Mesenchymal stem cell (in vitro differentiated cells and primary cell): ENCODE data around the gene SH3PXD2A.

Experiments
- DNase-seq: peaks from one replicate; pipeline ENCODE4 v3.0.0-alpha.2; 2013
- H2AFZ ChIP-seq: one replicate; pipeline ENCODE4 v1.6.1; 2013; ENCODE audit warnings: low read depth, mild to moderate bottlenecking, control low read depth, inconsistent platforms, low read length, moderate library complexity
- H2AK5ac ChIP-seq: 2 replicates; pipeline ENCODE4 v1.6.1; 2013; ENCODE audit warnings: low read length, moderate library complexity, mild to moderate bottlenecking, inconsistent platforms; ENCODE audit not compliant: severe bottlenecking
- H2BK120ac ChIP-seq: one replicate; pipeline ENCODE4 v1.6.1; 2013; ENCODE audit warnings: low read depth, mild to moderate bottlenecking, inconsistent platforms, low read length, moderate library complexity
- H2BK12ac ChIP-seq, 2 experiments: one replicate each; pipeline ENCODE4 v1.6.1; 2013; ENCODE audit warnings: inconsistent platforms in 2 of 2, low read length in 2 of 2, mild to moderate bottlenecking in 2 of 2, moderate library complexity in 2 of 2, control low read depth in 1 of 2
- H2BK15ac ChIP-seq: one replicate; pipeline ENCODE4 v1.6.1; 2013; ENCODE audit warnings: mild to moderate bottlenecking, low read depth, inconsistent platforms; ENCODE audit not compliant: poor library complexity, severe bottlenecking
- H2BK5ac ChIP-seq: 2 replicates; pipeline ENCODE4 v1.6.1; 2013; ENCODE audit warnings: low read depth, mild to moderate bottlenecking, low read length, control low read depth, inconsistent platforms; ENCODE audit not compliant: poor library complexity, severe bottlenecking
- H3K14ac ChIP-seq, 2 experiments: one replicate each; pipeline ENCODE4 v1.6.1; 2013; ENCODE audit warnings: inconsistent platforms in 2 of 2, low read length in 2 of 2, control low read depth in 1 of 2, mild to moderate bottlenecking in 1 of 2, moderate library complexity in 1 of 2
- H3K18ac ChIP-seq, 2 experiments: one replicate each; pipeline ENCODE4 v1.6.1; 2013; ENCODE audit warnings: inconsistent platforms in 2 of 2, low read length in 2 of 2, control low read depth in 1 of 2, low read depth in 1 of 2, mild to moderate bottlenecking in 1 of 2
- H3K23ac ChIP-seq, 2 experiments: one replicate each; pipeline ENCODE4 v1.6.1; 2013; ENCODE audit warnings: inconsistent platforms in 2 of 2, low read length in 2 of 2, mild to moderate bottlenecking in 2 of 2, moderate library complexity in 2 of 2, control low read depth in 1 of 2
- H3K27ac ChIP-seq: 2 replicates; pipeline ENCODE4 v1.5.1; 2013; ENCODE audit warnings: mild to moderate bottlenecking, moderate library complexity, low read length, control low read depth, inconsistent platforms; ENCODE audit not compliant: poor library complexity, severe bottlenecking
- H3K27me3 ChIP-seq, 2 experiments: 2 replicates each; pipeline versions ENCODE4 v1.6.1 to v1.7.0; 2013; ENCODE audit warnings: low read length in 2 of 2, mild to moderate bottlenecking in 2 of 2, moderate library complexity in 2 of 2, control low read depth in 1 of 2, inconsistent platforms in 1 of 2; ENCODE audit not compliant: control insufficient read depth in 1 of 2, insufficient read depth in 1 of 2
- H3K36me3 ChIP-seq, 2 experiments: 2 replicates each; pipeline versions ENCODE4 v1.6.1 to v1.7.0; 2013; ENCODE audit warnings: low read length in 2 of 2, control low read depth in 1 of 2, inconsistent platforms in 1 of 2, low read depth in 1 of 2, mild to moderate bottlenecking in 1 of 2; ENCODE audit not compliant: insufficient read depth in 2 of 2, control insufficient read depth in 1 of 2
- H3K4ac ChIP-seq, 2 experiments: one replicate each; pipeline ENCODE4 v1.6.1; 2013; ENCODE audit warnings: inconsistent platforms in 2 of 2, low read length in 2 of 2, mild to moderate bottlenecking in 2 of 2, moderate library complexity in 2 of 2, control low read depth in 1 of 2, low read depth in 1 of 2
- H3K4me1 ChIP-seq: 2 replicates; pipeline ENCODE4 v1.6.1; 2013; ENCODE audit warnings: low read depth, low read length, control low read depth; ENCODE audit not compliant: control insufficient read depth, insufficient read depth
- H3K4me2 ChIP-seq: 2 replicates; pipeline ENCODE4 v1.6.1; 2013; ENCODE audit warnings: low read length, mild to moderate bottlenecking, inconsistent platforms; ENCODE audit not compliant: poor library complexity, severe bottlenecking
- H3K4me3 ChIP-seq, 2 experiments: 2 replicates each; pipeline versions ENCODE4 v1.5.1 to v1.7.0; 2013; ENCODE audit warnings: low read length in 2 of 2, mild to moderate bottlenecking in 2 of 2, control low read depth in 1 of 2, low read depth in 1 of 2; ENCODE audit not compliant: insufficient read depth in 1 of 2
- H3K79me1 ChIP-seq: replicated peaks from 2 replicates; pipeline ENCODE4 v1.6.1; 2013; ENCODE audit warnings: mild to moderate bottlenecking, control low read depth, low read length, inconsistent platforms; ENCODE audit not compliant: poor library complexity, severe bottlenecking
- H3K9ac ChIP-seq: 2 replicates; pipeline ENCODE4 v1.7.0; 2013; ENCODE audit warnings: mild to moderate bottlenecking, low read length, moderate library complexity
- H3K9me3 ChIP-seq: 2 replicates; pipeline ENCODE4 v1.7.0; 2013; ENCODE audit warnings: mild to moderate bottlenecking, low read length; ENCODE audit not compliant: control insufficient read depth
- H4K8ac ChIP-seq: one replicate; pipeline ENCODE4 v1.6.1; 2013; ENCODE audit warnings: inconsistent platforms, mild to moderate bottlenecking, low read length, moderate library complexity
- H4K91ac ChIP-seq: one replicate; pipeline ENCODE4 v1.6.1; 2013; ENCODE audit warnings: mild to moderate bottlenecking, low read length, inconsistent platforms
- WGBS: methylation state at CpG from one replicate; pipeline ENCODE4 v1.1.7; 2013; ENCODE audit warnings: mixed read lengths; 5-methylcytosine and 5-hydroxymethylcytosine counted together

SH3PXD2A gene

GRCh38 chr10:103853428-103854264 is 1.7 kb downstream of the SH3PXD2A start:
- Histone ChIP-seq H3K23ac (peak overlapping the region in 1 of 2 experiments; percentile 56), H3K14ac (no peak overlapping the region), H2BK12ac (peak overlapping the region in 1 of 2 experiments; percentile 76), H3K27me3 (peaks cover 0 to 16% of the 10 kb centered on the region in 2 experiments), H2BK15ac (no peak overlapping the region), H3K4me1 (peaks cover 22% of the 10 kb centered on the region), H3K36me3 (no peaks in the 10 kb centered on the region), H2AFZ (no peak overlapping the region), H3K79me1 (no peaks in the 10 kb centered on the region), H3K27ac (no peak overlapping the region), H4K91ac (no peak overlapping the region), H2BK120ac (no peak overlapping the region), H3K4me3 (peak overlapping the region in 1 of 2 experiments; percentile 88), H3K18ac (peak overlapping the region in 1 of 2 experiments; percentile 74), H3K9me3 (no peaks in the 10 kb centered on the region), H2BK5ac (no peak overlapping the region), H3K9ac (peak overlapping the region; percentile 87), H4K8ac (no peak overlapping the region), H2AK5ac (no peak overlapping the region), H3K4ac (peak overlapping the region in 1 of 2 experiments; percentile 32), H3K4me2 (no peak overlapping the region)
- DNase-seq, result peak; percentile 37
- WGBS, result 68% methylated on average over 9 of the region's 9 CpGs

- Histone ChIP-seq H2AFZ (no peak overlapping the region), H3K27me3 (peaks cover 0 to 16% of the 10 kb centered on the region in 2 experiments), H3K18ac (peak overlapping the region; percentile 28 to 69), H2BK5ac (no peak overlapping the region), H2BK15ac (no peak overlapping the region), H3K23ac (no peak overlapping the region), H3K36me3 (no peaks in the 10 kb centered on the region), H3K4ac (peak overlapping the region in 1 of 2 experiments; percentile 33), H3K9me3 (no peaks in the 10 kb centered on the region), H2AK5ac (no peak overlapping the region), H3K4me2 (no peak overlapping the region), H3K4me3 (peak overlapping the region in 1 of 2 experiments; percentile 88), H4K8ac (no peak overlapping the region), H3K4me1 (peaks cover 24% of the 10 kb centered on the region), H2BK120ac (no peak overlapping the region), H3K79me1 (no peaks in the 10 kb centered on the region), H3K27ac (no peak overlapping the region), H4K91ac (no peak overlapping the region), H3K9ac (peak overlapping the region; percentile 87), H2BK12ac (peak overlapping the region in 1 of 2 experiments; percentile 47), H3K14ac (no peak overlapping the region)
- DNase-seq, result peak; percentile 81
- WGBS, result 80% methylated on average over 7 of the region's 7 CpGs
Observed at GRCh38 chr10:103852856-103853255, 2.5 kb downstream of the SH3PXD2A start.

GRCh38 chr10:103852189-103852711 is 3.1 kb downstream of the SH3PXD2A start:
- Histone ChIP-seq H3K4me1 (peaks cover 24% of the 10 kb centered on the region), H3K36me3 (no peaks in the 10 kb centered on the region), H3K4ac (no peak overlapping the region), H3K9ac (peak overlapping the region; percentile 87), H3K23ac (no peak overlapping the region), H3K14ac (no peak overlapping the region), H3K27me3 (peaks cover 0 to 16% of the 10 kb centered on the region in 2 experiments), H2AFZ (no peak overlapping the region), H3K9me3 (no peaks in the 10 kb centered on the region), H4K91ac (peak overlapping the region; percentile 22), H3K27ac (no peak overlapping the region), H2BK5ac (no peak overlapping the region), H2BK15ac (peak overlapping the region; percentile 44), H2AK5ac (no peak overlapping the region), H2BK12ac (no peak overlapping the region), H2BK120ac (no peak overlapping the region), H3K18ac (peak overlapping the region; percentile 6 to 79), H3K79me1 (no peaks in the 10 kb centered on the region), H4K8ac (peak overlapping the region; percentile 67), H3K4me2 (no peak overlapping the region), H3K4me3 (peak overlapping the region in 1 of 2 experiments; percentile 88)
- DNase-seq, result peak; percentile 97
- 47% methylated on average over 9 of the region's 11 CpGs for WGBS

GRCh38 chr10:103851261-103851660 is 4.1 kb downstream of the SH3PXD2A start:
- H2BK5ac ChIP-seq, result no peak overlapping the region
- peak overlapping the region; percentile 62 for H4K8ac ChIP-seq
- H2BK120ac ChIP-seq, result peak overlapping the region; percentile 45
- H4K91ac ChIP-seq, result peak overlapping the region; percentile 74
- H3K4me3 ChIP-seq, result no peak overlapping the region
- no peak overlapping the region for H3K23ac ChIP-seq
- peaks cover 1% of the 10 kb centered on the region for H3K79me1 ChIP-seq
- H3K27ac ChIP-seq, result no peak overlapping the region
- H3K36me3 ChIP-seq, result no peaks in the 10 kb centered on the region
- H3K4me2 ChIP-seq, result no peak overlapping the region
- H2BK12ac ChIP-seq, result peak overlapping the region; percentile 67 to 89
- H3K9ac ChIP-seq, result peak overlapping the region; percentile 87
- no peaks in the 10 kb centered on the region for H3K9me3 ChIP-seq
- H3K14ac ChIP-seq, result peak overlapping the region in 1 of 2 experiments; percentile 86
- peaks cover 0 to 13% of the 10 kb centered on the region in 2 experiments for H3K27me3 ChIP-seq
- WGBS, result 96% methylated on average over 4 of the region's 4 CpGs
- H2AK5ac ChIP-seq, result no peak overlapping the region
- H2BK15ac ChIP-seq, result peak overlapping the region; percentile 95
- H2AFZ ChIP-seq, result no peak overlapping the region
- no peak for DNase-seq
- peak overlapping the region; percentile 55 to 67 for H3K18ac ChIP-seq
- H3K4ac ChIP-seq, result peak overlapping the region; percentile 68 to 93
- peaks cover 24% of the 10 kb centered on the region for H3K4me1 ChIP-seq
